ENCODE data around the gene GALNT13. TPM values are rescaled to one million over a fixed set of nuclear protein-coding genes. Genes with fewer than 3 reads are reported as not detected.
A peak's percentile ranks its signal among the peaks of the same experiment; 100 is the strongest.

Gene GALNT13
- total and polyA plus RNA-seq, 2 of the 13 experiments (the other 11 are each of a cell fraction or from before 2014, with no cell fraction given): 1.3 to 5.0 TPM

GRCh38 chr2:154447727-154448418, 576.2 kb downstream of the GALNT13 start (continued):
- TF ChIP-seq ZNF879 (CRISPR knock-in tag; IDR thresholded peaks at IDR 0.05) (no peak), JUNB (CRISPR knock-in tag; IDR thresholded peaks at IDR 0.05; ENCODE audit: borderline replicate concordance) (no peak), NR2F2 (IDR thresholded peaks at IDR 0.05; ENCODE audit: borderline replicate concordance, low read depth) (no peak), MAZ (IDR thresholded peaks at IDR 0.05; ENCODE audit: borderline replicate concordance, low read depth, low read length) (no peak), MAZ (CRISPR knock-in tag; IDR thresholded peaks at IDR 0.05; ENCODE audit: low read depth) (no peak), LRRFIP1 (CRISPR knock-in tag; conservative IDR thresholded peaks at IDR 0.05) (no peak), NFIB (CRISPR knock-in tag; IDR thresholded peaks at IDR 0.05; ENCODE audit: borderline replicate concordance) (no peak), DRAP1 (CRISPR knock-in tag; IDR thresholded peaks at IDR 0.05) (peak; percentile 77), JUN (CRISPR knock-in tag; IDR thresholded peaks at IDR 0.05) (no peak), AHR (CRISPR knock-in tag; IDR thresholded peaks at IDR 0.05) (no peak), ZNF678 (CRISPR knock-in tag; IDR thresholded peaks at IDR 0.05) (no peak), MAFK (conservative IDR thresholded peaks at IDR 0.05 in 1 of 2, IDR thresholded peaks at IDR 0.05 in 1 of 2; ENCODE audit: low read length in 2 of 2) (no peak), MATR3 (CRISPR knock-in tag; IDR thresholded peaks at IDR 0.05) (no peak), ZNF180 (CRISPR knock-in tag; IDR thresholded peaks at IDR 0.05; ENCODE audit: borderline replicate concordance, low read depth) (no peak), ASH2L (IDR thresholded peaks at IDR 0.05; ENCODE audit: insufficient read length, low read depth, low read length) (peak; percentile 91), ZNF350 (CRISPR knock-in tag; IDR thresholded peaks at IDR 0.05; ENCODE audit: borderline replicate concordance, low read depth) (no peak), ATF4 (CRISPR knock-in tag; IDR thresholded peaks at IDR 0.05) (0 out of 4 replicates have a peak, but pooled peaks of 1 of the 2 experiments have one; percentile 3), CEBPB (IDR thresholded peaks at IDR 0.05; ENCODE audit: borderline replicate concordance, low read depth, low read length) (no peak), ZNF788 (CRISPR knock-in tag; IDR thresholded peaks at IDR 0.05; ENCODE audit: borderline replicate concordance) (no peak), ZNF773 (CRISPR knock-in tag; IDR thresholded peaks at IDR 0.05; ENCODE audit: borderline replicate concordance) (no peak), ZNF160 (CRISPR knock-in tag; IDR thresholded peaks at IDR 0.05) (no peak), POLR2AphosphoS2 (IDR thresholded peaks at IDR 0.05; ENCODE audit: low read depth, low read length) (no peak), RBFOX2 (IDR thresholded peaks at IDR 0.05; ENCODE audit: low read depth, low read length) (peak; percentile 72), ZFP36L1 (CRISPR knock-in tag; IDR thresholded peaks at IDR 0.05) (peak; percentile 67; the same call in 1 of the 2 replicates), ZNF34 (CRISPR knock-in tag; IDR thresholded peaks at IDR 0.05; ENCODE audit: borderline replicate concordance) (no peak), THAP11 (CRISPR knock-in tag; IDR thresholded peaks at IDR 0.05) (peak; percentile 54), BATF2 (CRISPR knock-in tag; IDR thresholded peaks at IDR 0.05) (no peak)
